ENCODE results near the gene ABHD5. TPM values are rescaled to one million over a fixed set of nuclear protein-coding genes. Genes with fewer than 3 reads are reported as not detected.

Gene ABHD5
- total and polyA plus RNA-seq, 5 donors = 11.2 to 23.5 (median 20.9) TPM

Other genes starting within 250 kb of the ABHD5 start
- gene ANO10, start 68.9 kb upstream of the ABHD5 start, total RNA-seq = 10 to 100 TPM; 14.3 to 16.5 (median 15.9) TPM
- 9.3 TPM for gene ANO10, start 68.9 kb upstream of the ABHD5 start, polyA plus RNA-seq

Measured in right cardiac atrium (tissue), 5 donors.